ENCODE data around the gene CEMIP2.

DNA sequence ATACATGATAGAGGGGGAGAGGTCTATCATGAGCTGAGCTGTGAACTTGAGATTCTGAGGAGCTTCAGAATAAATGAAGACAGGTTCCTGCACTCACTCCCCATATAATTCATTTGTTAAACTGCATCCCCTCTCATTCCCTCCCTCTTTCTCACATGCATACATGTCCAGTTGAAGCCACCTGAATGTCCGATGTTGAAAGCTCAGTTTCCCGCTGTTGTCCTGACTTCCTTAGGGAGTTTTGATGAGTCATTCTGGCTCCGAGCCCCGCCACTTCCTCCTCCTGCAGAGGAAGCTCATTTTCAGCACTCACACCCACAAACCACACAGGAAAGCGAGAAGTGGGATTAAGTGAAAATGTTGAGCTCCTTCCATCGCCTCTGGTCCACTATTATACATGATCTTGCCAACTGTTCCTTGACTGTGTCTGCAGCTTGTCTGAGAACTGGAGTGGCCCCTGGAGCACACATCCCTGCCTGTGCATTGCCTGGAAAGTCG is 121.2 kb downstream of the CEMIP2 start:
- TF ChIP-seq, protein P1, sequence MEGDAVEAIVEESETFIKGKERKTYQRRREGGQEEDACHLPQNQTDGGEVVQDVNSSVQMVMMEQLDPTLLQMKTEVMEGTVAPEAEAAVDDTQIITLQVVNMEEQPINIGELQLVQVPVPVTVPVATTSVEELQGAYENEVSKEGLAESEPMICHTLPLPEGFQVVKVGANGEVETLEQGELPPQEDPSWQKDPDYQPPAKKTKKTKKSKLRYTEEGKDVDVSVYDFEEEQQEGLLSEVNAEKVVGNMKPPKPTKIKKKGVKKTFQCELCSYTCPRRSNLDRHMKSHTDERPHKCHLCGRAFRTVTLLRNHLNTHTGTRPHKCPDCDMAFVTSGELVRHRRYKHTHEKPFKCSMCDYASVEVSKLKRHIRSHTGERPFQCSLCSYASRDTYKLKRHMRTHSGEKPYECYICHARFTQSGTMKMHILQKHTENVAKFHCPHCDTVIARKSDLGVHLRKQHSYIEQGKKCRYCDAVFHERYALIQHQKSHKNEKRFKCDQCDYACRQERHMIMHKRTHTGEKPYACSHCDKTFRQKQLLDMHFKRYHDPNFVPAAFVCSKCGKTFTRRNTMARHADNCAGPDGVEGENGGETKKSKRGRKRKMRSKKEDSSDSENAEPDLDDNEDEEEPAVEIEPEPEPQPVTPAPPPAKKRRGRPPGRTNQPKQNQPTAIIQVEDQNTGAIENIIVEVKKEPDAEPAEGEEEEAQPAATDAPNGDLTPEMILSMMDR (IDR thresholded peaks at IDR 0.05) = no peak
- no peak for TF ChIP-seq POLR2A (IDR thresholded peaks at IDR 0.05)
- no peak for TF ChIP-seq POLR2AphosphoS5 (IDR thresholded peaks at IDR 0.05)

All from prostate gland (tissue), 2 donors.